A673 (cell line): ENCODE measurements around the gene PFKL.

Experiments
- EZH2 ChIP-seq: fragments of 200-600 bp; sonication (generic); IDR thresholded peaks from 2 replicates; pipeline ENCODE4 v1.6.1; 2017; ENCODE audit warnings: borderline replicate concordance, low read depth, mild to moderate bottlenecking, mixed read lengths, antibody characterized with exemption, low read length; ENCODE audit not compliant: poor library complexity, severe bottlenecking
- TF ChIP-seq, protein P1 (sequence below): fragments of 300-800, 200-600 bp; sonication (generic); conservative IDR thresholded peaks from 2 replicates; pipeline ENCODE4 v1.5.1; 2017; ENCODE audit warnings: low read depth, mild to moderate bottlenecking, antibody characterized with exemption, low read length, moderate library complexity, mixed read lengths

DNA sequence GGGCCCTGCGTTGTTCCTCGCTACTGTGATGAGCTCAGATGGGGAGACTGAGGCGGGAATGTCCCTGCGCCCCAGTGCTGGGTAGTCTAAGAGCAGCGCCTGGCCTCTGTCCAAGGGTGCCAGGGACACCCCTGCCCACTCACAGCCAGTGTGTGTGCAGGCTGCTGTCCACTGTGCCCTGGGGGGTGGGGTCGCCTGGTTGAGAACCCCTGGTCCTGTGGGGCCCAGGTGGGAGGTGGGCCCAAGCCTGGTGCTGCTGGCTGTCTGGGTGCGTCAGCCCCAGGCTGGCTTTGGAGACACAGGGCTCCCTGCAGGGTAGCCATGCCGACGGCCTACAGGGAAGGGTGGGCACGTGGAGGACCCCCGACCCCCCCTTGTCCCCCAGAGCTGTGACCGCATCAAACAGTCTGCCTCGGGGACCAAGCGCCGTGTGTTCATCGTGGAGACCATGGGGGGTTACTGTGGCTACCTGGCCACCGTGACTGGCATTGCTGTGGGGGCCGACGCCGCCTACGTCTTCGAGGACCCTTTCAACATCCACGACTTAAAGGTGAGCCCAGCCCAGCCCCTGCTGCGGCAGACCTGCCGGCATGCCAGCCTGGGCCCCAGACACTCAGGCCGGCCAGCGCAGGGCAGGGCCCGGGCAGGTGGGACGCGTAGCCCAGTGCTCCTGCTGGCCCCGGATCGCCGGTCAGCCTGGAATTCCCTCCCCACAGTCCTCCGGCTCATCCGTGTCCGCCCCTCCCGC lies 24.4 kb downstream of the PFKL start:
- TF ChIP-seq, protein P1, sequence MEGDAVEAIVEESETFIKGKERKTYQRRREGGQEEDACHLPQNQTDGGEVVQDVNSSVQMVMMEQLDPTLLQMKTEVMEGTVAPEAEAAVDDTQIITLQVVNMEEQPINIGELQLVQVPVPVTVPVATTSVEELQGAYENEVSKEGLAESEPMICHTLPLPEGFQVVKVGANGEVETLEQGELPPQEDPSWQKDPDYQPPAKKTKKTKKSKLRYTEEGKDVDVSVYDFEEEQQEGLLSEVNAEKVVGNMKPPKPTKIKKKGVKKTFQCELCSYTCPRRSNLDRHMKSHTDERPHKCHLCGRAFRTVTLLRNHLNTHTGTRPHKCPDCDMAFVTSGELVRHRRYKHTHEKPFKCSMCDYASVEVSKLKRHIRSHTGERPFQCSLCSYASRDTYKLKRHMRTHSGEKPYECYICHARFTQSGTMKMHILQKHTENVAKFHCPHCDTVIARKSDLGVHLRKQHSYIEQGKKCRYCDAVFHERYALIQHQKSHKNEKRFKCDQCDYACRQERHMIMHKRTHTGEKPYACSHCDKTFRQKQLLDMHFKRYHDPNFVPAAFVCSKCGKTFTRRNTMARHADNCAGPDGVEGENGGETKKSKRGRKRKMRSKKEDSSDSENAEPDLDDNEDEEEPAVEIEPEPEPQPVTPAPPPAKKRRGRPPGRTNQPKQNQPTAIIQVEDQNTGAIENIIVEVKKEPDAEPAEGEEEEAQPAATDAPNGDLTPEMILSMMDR: no peak
- no peak for TF ChIP-seq EZH2
